Endothelial cell of umbilical vein (primary cell): ENCODE results near the gene BCL2. TPM values are rescaled to one million over a fixed set of nuclear protein-coding genes. Genes with fewer than 3 reads are reported as not detected.

Experiments
- BruUV-seq: library from RNA; stranded (reverse); fragments of 400-500 nt; replicated peaks from 2 replicates; lab custom pipeline; 2021; lab: Mats Ljungman, UMichigan
- CTCF ChIA-PET: fragments of 300-600, 350-600 bp; sonication (Branson Sonifier 250); formaldehyde crosslinking; loops from one replicate; lab custom pipeline; 2021; ENCODE audit warnings: antibody characterized with exemption, inconsistent platforms; lab: Charles Lee
- POLR2A ChIA-PET: fragments of 300-600, 350-600 bp; sonication (Branson Sonifier 250); formaldehyde crosslinking; loops from one replicate; lab custom pipeline; 2021; ENCODE audit warnings: antibody characterized with exemption, inconsistent platforms; lab: Charles Lee
- DNase-seq: peaks from one replicate; pipeline ENCODE4 v3.0.0-alpha.2; 2011; ENCODE audit warnings: low read depth, low spot score
- FAIRE-seq: peaks from 2 replicates; lab custom pipeline; 2011; peaks lifted over from hg19 to GRCh38; lab: Jason Lieb, UNC
- H2AFZ ChIP-seq: 2 replicates; pipeline ENCODE4 v1.6.0; 2012; ENCODE audit warnings: low read depth, low read length, control low read depth, inconsistent platforms
- H3K27ac ChIP-seq: 2 replicates; pipeline ENCODE4 v1.5.1; 2011; ENCODE audit warnings: low read depth, mild to moderate bottlenecking, control low read depth, low read length, moderate library complexity; ENCODE audit not compliant: insufficient read depth
- H3K27me3 ChIP-seq, 2 experiments: 2 replicates each; pipeline versions ENCODE4 v1.6.0 to v1.6.1; 2011; ENCODE audit warnings: low read length in 2 of 2, mixed read lengths in 1 of 2; ENCODE audit not compliant: control insufficient read depth in 2 of 2, insufficient read depth in 2 of 2
- H3K36me3 ChIP-seq, 2 experiments: 2 replicates in 1 of 2; 3 replicates in 1 of 2; pipeline ENCODE4 v1.5.1; 2011; ENCODE audit warnings: low read length in 2 of 2, mild to moderate bottlenecking in 1 of 2, moderate library complexity in 1 of 2; ENCODE audit not compliant: control insufficient read depth in 2 of 2, insufficient read depth in 2 of 2; ENCODE audit errors: extremely low read depth in 1 of 2
- H3K4me1 ChIP-seq: 3 replicates; pipeline ENCODE4 v1.5.1; 2011; ENCODE audit warnings: mild to moderate bottlenecking, low read length; ENCODE audit not compliant: control insufficient read depth, insufficient read depth; ENCODE audit errors: extremely low read depth
- H3K4me2 ChIP-seq: 2 replicates; pipeline ENCODE4 v1.6.1; 2011; ENCODE audit warnings: low read length, control low read depth, mixed read lengths; ENCODE audit not compliant: insufficient read depth
- H3K4me3 ChIP-seq, 3 experiments: fragments of 200-600 bp in 1 of 3; sonication (generic), shearing (Covaris generic) in 1 of 3; replicated peaks in 1 of 3; 2 replicates each; pipeline ENCODE4 v1.5.1; 2011 to 2016; ENCODE audit warnings: control low read depth in 3 of 3, low read length in 3 of 3, mild to moderate bottlenecking in 2 of 3, inconsistent platforms in 1 of 3, low read depth in 1 of 3, moderate library complexity in 1 of 3; ENCODE audit not compliant: insufficient read depth in 1 of 3
- H3K79me2 ChIP-seq: 2 replicates; pipeline ENCODE4 v1.6.0; 2012; ENCODE audit warnings: low read length, inconsistent platforms; ENCODE audit not compliant: control insufficient read depth, insufficient read depth
- H3K9ac ChIP-seq: replicated peaks from 2 replicates; pipeline ENCODE3; 2011; ENCODE audit warnings: low read length, control low read depth; ENCODE audit not compliant: insufficient read depth; ENCODE audit errors: extremely low read depth
- H3K9me1 ChIP-seq: replicated peaks from 3 replicates; pipeline ENCODE4 v1.6.0; 2011; ENCODE audit warnings: mild to moderate bottlenecking, low read length; ENCODE audit not compliant: control insufficient read depth, insufficient read depth; ENCODE audit errors: extremely low read depth
- H3K9me3 ChIP-seq: replicated peaks from 2 replicates; pipeline ENCODE4 v1.5.1; 2012; ENCODE audit warnings: low read length, inconsistent platforms; ENCODE audit not compliant: control insufficient read depth, insufficient read depth
- H4K20me1 ChIP-seq: replicated peaks from 2 replicates; pipeline ENCODE3; 2011; ENCODE audit warnings: mild to moderate bottlenecking, low read length; ENCODE audit not compliant: control insufficient read depth, insufficient read depth; ENCODE audit errors: extremely low read depth
- CTCF ChIP-seq, 2 donors: IDR thresholded peaks; 1 replicate in 1 of 2; 2 replicates in 1 of 2; pipeline ENCODE4 v1.5.1; 2011; ENCODE audit warnings: low read length in 2 of 2, mild to moderate bottlenecking in 2 of 2, moderate library complexity in 2 of 2, control low read depth in 1 of 2, inconsistent platforms in 1 of 2, low read depth in 1 of 2; ENCODE audit not compliant: insufficient read depth in 1 of 2; ENCODE audit errors: extremely low read depth in 1 of 2
- EZH2 ChIP-seq: IDR thresholded peaks from 2 replicates; pipeline ENCODE4 v1.6.1; 2012; ENCODE audit warnings: borderline replicate concordance, low read depth, mild to moderate bottlenecking, moderate library complexity, low read length, inconsistent platforms; ENCODE audit not compliant: severe bottlenecking
- dilution Hi-C: fragments of 300-500 bp; cut with MboI; formaldehyde crosslinking; loops from one replicate; pipeline ENCODE4 v1.15.0; 2019; ENCODE audit warnings: low sequenced_read_pairs; ENCODE audit not compliant: extremely low pct_ligation_motif_present
- intact Hi-C: fragments of 100-400 bp; cut with micrococcal nuclease; formaldehyde crosslinking; loops from one replicate; pipeline ENCODE4 v1.10.0; 2022
- polyA plus RNA-seq, 4 experiments: library from polyadenylated mRNA; depleted of rRNA in 3 of 4; stranded (reverse) in 3 of 4; unstranded in 1 of 4; fragments of >200 nt; gene quantifications; 2 replicates each; pipeline versions ENCODE4 v1.2.1 to v1.2.3, GENCODE V29; 2011 to 2012; ENCODE audit warnings: missing spikeins in 1 of 4
- total RNA-seq: library from RNA; stranded (reverse); gene quantifications from 2 replicates; pipeline ENCODE4 v1.2.3, GENCODE V29; 2021
- TF ChIP-seq, protein P1 (sequence below): IDR thresholded peaks from 2 replicates; pipeline ENCODE4 v1.6.1; 2011; ENCODE audit not compliant: insufficient read depth, insufficient read length

The BCL2 gene
- total and polyA plus RNA-seq, 2 donors (not counting 3 experiments of a cell fraction or from before 2014, with no cell fraction given) = 0.35 to 5.0 TPM

- Histone ChIP-seq H3K9me3 (no peaks in the 10 kb centered on the region), H3K27me3 (peaks cover 0 to 2% of the 10 kb centered on the region in 2 experiments), H3K79me2 (no peaks in the 10 kb centered on the region), H3K4me3 (no peak overlapping the region), H3K9ac (no peak overlapping the region), H2AFZ (no peak overlapping the region), H3K4me2 (no peak overlapping the region), H3K36me3 (no peaks in the 10 kb centered on the region), H4K20me1 (no peaks in the 10 kb centered on the region), H3K27ac (no peak overlapping the region), H3K9me1 (no peaks in the 10 kb centered on the region), H3K4me1 (peaks cover 4% of the 10 kb centered on the region)
- FAIRE-seq (no peak), DNase-seq (no peak)
- dilution Hi-C loops = no loop called here
- no peak for TF ChIP-seq CTCF (IDR thresholded peaks at IDR 0.05; ENCODE audit: extremely low read depth in 1 of 2, insufficient read depth in 1 of 2, low read depth in 1 of 2, low read length in 2 of 2)
- no peak for TF ChIP-seq EZH2
- TF ChIP-seq, protein P1, sequence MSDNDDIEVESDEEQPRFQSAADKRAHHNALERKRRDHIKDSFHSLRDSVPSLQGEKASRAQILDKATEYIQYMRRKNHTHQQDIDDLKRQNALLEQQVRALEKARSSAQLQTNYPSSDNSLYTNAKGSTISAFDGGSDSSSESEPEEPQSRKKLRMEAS = no peak
- CTCF ChIA-PET = interaction anchor here (0.6 to 1.7 kb wide), 5 partner anchors 9 to 278 kb away, joined by 3 to 4 read pairs (median 3); no protein-coding TSS in a partner anchor
- POLR2A ChIA-PET = no interaction called here
- intact Hi-C loops = no loop called here
- no TSS peak for BruUV-seq
Measured at GRCh38 chr18:63161032-63161760, 158.4 kb downstream of the BCL2 start.
